ENCODE data around the gene TEAD1.

TEAD1 gene

GRCh38 chr11:12769834-12770345 is 95.7 kb downstream of the TEAD1 start:
- TF ChIP-seq ZFX (IDR thresholded peaks at IDR 0.05): no peak
- TF ChIP-seq, protein P1, sequence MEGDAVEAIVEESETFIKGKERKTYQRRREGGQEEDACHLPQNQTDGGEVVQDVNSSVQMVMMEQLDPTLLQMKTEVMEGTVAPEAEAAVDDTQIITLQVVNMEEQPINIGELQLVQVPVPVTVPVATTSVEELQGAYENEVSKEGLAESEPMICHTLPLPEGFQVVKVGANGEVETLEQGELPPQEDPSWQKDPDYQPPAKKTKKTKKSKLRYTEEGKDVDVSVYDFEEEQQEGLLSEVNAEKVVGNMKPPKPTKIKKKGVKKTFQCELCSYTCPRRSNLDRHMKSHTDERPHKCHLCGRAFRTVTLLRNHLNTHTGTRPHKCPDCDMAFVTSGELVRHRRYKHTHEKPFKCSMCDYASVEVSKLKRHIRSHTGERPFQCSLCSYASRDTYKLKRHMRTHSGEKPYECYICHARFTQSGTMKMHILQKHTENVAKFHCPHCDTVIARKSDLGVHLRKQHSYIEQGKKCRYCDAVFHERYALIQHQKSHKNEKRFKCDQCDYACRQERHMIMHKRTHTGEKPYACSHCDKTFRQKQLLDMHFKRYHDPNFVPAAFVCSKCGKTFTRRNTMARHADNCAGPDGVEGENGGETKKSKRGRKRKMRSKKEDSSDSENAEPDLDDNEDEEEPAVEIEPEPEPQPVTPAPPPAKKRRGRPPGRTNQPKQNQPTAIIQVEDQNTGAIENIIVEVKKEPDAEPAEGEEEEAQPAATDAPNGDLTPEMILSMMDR (conservative IDR thresholded peaks at IDR 0.05): no peak
- H3K27ac ChIP-seq: no peak overlapping the region

- H3K27ac ChIP-seq: no peak overlapping the region
These were observed 96.2 kb downstream of the TEAD1 start for GRCh38 chr11:12770435-12770834.

DNA sequence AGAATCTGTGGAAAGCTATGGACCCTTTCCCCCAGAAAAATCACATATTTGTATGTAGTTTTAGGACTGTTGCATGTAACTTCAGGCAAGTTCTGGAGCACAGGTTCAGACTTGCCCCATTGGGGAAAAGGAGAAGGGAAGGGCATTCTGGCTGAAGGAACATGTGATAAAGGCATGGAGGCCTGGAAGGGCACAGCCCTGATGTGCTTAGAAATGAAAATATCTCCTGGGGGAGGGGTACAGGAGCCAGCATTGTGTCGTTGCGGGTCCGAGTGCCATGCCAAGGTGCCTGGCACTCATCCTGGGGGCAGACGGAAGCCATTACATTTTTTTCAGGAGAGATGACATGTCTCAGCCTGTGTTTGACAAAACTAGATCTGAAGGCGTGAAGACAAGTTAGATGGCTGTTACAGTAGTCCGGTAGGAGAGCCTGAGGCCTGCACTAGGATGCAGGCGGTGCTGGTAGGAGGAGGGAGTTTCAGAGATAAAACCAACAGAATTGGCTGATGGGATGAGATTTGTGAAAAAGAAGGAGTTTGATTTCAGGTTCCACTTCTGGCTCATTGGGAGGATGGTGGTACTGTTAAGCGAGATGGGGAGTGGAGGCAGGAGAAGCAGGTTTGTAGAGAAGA is 96.9 kb downstream of the TEAD1 start:
- no peak overlapping the region for H3K27ac ChIP-seq
- TF ChIP-seq, protein P1 (conservative IDR thresholded peaks at IDR 0.05): no peak
- TF ChIP-seq ZFX (IDR thresholded peaks at IDR 0.05): no peak

More at GRCh38 chr11:12770435-12770834, 96.2 kb downstream of the TEAD1 start:
- TF ChIP-seq, protein P1 (conservative IDR thresholded peaks at IDR 0.05): no peak
- no peak for TF ChIP-seq ZFX (IDR thresholded peaks at IDR 0.05)

DNA sequence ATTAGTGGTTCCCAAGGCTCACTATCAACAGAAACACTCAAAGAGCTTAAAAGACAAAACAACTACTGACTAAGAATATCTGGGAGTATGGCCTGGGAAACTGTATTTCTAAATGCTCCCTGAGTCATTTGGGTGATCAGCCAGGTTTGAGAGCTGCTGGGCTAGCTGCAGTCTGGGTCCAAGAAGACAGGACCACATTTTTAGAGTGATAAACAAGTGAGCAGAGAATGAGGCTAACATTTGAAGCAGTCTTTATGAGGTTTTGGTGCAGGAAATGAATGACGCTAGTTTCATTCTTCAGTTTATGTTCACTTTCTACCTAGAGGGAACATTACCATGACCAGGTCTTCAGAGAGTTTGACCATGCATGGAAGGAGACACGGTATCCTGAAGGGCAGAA is 97.7 kb downstream of the TEAD1 start:
- no peak overlapping the region for H3K27ac ChIP-seq
- no peak for TF ChIP-seq ZFX (IDR thresholded peaks at IDR 0.05)
- TF ChIP-seq, protein P1 (conservative IDR thresholded peaks at IDR 0.05): no peak

DNA sequence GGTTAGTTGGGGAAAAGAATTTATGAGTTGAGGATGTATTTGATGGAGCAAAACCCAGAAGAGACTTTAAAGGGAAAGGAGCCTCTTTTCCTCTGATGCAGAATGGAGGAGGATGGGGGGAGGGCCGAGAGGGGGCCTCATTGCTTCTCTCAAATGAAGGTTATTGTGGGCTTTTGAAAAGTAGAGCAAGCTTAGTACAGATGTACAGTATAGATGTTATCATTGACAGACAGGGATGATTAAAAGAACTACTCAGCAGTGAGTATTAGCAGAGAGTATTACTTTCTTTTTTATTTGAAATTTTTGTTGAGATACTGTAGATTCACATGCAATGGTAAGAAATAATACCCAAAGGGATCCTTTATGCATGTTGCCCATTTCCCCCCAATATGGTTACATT is 98.1 kb downstream of the TEAD1 start:
- TF ChIP-seq, protein P1 (conservative IDR thresholded peaks at IDR 0.05): no peak
- no peak for TF ChIP-seq ZFX (IDR thresholded peaks at IDR 0.05)
- no peak overlapping the region for H3K27ac ChIP-seq

DNA sequence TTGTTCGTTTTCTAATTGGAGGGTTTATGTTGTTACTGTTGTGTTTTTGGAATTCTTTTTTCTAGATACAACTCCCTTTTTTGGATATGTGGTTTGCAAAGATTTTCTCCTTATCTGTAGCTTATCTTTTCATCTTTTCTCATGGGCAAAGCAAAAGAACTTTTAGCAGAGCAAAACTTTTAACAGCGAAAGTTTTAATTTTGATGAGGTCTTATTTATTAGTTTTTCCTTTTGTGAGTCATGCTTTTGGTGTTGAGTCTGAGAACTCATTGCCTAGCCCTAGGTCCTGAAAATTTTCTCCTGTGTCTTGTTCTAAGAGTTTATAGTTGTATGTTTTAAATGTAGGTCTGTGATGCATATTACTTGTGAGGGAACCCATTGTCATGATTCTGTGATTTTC is 99.4 kb downstream of the TEAD1 start:
- H3K27ac ChIP-seq: no peak overlapping the region
- no peak for TF ChIP-seq ZFX (IDR thresholded peaks at IDR 0.05)
- TF ChIP-seq, protein P1 (conservative IDR thresholded peaks at IDR 0.05): no peak

GRCh38 chr11:12775955-12776354 is 101.7 kb downstream of the TEAD1 start:
- H3K27ac ChIP-seq: no peak overlapping the region
- TF ChIP-seq, protein P1 (conservative IDR thresholded peaks at IDR 0.05): no peak
- no peak for TF ChIP-seq ZFX (IDR thresholded peaks at IDR 0.05)
